ENCODE results near the gene RD3L. TPM values are rescaled to one million over a fixed set of nuclear protein-coding genes. Genes with fewer than 3 reads are reported as not detected.

Gene RD3L
- total RNA-seq, 1 experiment from 2014 or later = not detected

DNA sequence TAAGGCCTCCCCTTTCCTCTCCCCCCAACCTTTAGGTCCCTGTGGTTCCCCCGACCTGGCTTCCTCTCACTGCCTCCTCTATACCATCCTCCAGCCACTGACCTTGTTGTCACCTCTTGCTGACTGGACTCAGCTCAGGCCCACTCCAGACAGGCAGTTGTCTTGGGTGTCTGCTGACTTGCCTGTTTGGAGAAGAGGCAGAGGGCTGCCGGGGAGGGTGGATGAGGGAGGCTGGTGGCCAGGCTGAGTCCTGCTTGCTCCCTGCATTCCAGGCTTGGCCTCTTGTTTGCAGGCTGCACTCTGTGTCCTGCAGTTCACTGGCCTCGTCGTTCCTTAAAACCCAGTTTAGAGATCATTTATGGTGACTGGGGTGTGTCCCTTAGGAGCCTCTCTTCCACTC lies 31.0 kb upstream of the RD3L start:
- Histone ChIP-seq H3K27me3 (ENCODE audit: insufficient read depth, low read length) (no peaks in the 10 kb centered on the region), H3K79me1 (ENCODE audit: insufficient read depth, low read depth, low read length, poor library complexity, severe bottlenecking) (no peaks in the 10 kb centered on the region), H3K18ac (ENCODE audit: insufficient read length, low read depth, low read length) (no peak overlapping the region), H4K8ac (replicated peaks; ENCODE audit: insufficient read length, low read depth, low read length) (no peak overlapping the region), H2BK120ac (ENCODE audit: low read depth, low read length, poor library complexity, severe bottlenecking) (no peak overlapping the region), H3K4ac (ENCODE audit: low read depth, low read length) (no peak overlapping the region), H4K5ac (ENCODE audit: insufficient read length, low read depth, low read length) (no peak overlapping the region), H2BK12ac (ENCODE audit: insufficient read length, low read depth, low read length) (no peak overlapping the region), H2BK20ac (ENCODE audit: low read depth, low read length, poor library complexity, severe bottlenecking) (no peak overlapping the region), H3K4me2 (ENCODE audit: insufficient read depth, insufficient read length, low read length) (no peak overlapping the region), H3K79me2 (ENCODE audit: insufficient read depth, low read length) (no peaks in the 10 kb centered on the region), H4K91ac (ENCODE audit: insufficient read length, low read depth, low read length) (no peak overlapping the region), H3K23ac (ENCODE audit: insufficient read length, low read depth, low read length) (no peak overlapping the region), H2AK5ac (ENCODE audit: insufficient read length, low read length) (no peak overlapping the region), H2AFZ (ENCODE audit: low read length) (no peak overlapping the region), H3T11ph (ENCODE audit: low read length) (no peak overlapping the region), H2BK5ac (ENCODE audit: insufficient read length, low read length) (no peak overlapping the region), H3K9ac (ENCODE audit: extremely low read depth, insufficient read length, low read length) (no peak overlapping the region), H4K20me1 (ENCODE audit: control insufficient read depth, insufficient read depth, insufficient read length) (no peaks in the 10 kb centered on the region), H3K56ac (ENCODE audit: insufficient read length, low read depth, low read length) (no peak overlapping the region), H3K27ac (ENCODE audit: insufficient read length, low read depth, low read length) (no peak overlapping the region), H3K14ac (ENCODE audit: insufficient read depth, low read length) (no peak overlapping the region), H3K23me2 (ENCODE audit: insufficient read length, low read depth, low read length, poor library complexity, severe bottlenecking) (no peaks in the 10 kb centered on the region), H3K4me1 (ENCODE audit: insufficient read depth, low read length) (no peaks in the 10 kb centered on the region), H2BK15ac (ENCODE audit: low read depth, low read length) (no peak overlapping the region), H3K9me3 (ENCODE audit: control insufficient read depth, low read depth, low read length) (no peaks in the 10 kb centered on the region)
- no CpG with 5 or more reads among the region's 4 CpGs for WGBS (ENCODE audit: extremely low coverage, insufficient read length, low lambda C conversion rate)
- TF ChIP-seq, protein P1, sequence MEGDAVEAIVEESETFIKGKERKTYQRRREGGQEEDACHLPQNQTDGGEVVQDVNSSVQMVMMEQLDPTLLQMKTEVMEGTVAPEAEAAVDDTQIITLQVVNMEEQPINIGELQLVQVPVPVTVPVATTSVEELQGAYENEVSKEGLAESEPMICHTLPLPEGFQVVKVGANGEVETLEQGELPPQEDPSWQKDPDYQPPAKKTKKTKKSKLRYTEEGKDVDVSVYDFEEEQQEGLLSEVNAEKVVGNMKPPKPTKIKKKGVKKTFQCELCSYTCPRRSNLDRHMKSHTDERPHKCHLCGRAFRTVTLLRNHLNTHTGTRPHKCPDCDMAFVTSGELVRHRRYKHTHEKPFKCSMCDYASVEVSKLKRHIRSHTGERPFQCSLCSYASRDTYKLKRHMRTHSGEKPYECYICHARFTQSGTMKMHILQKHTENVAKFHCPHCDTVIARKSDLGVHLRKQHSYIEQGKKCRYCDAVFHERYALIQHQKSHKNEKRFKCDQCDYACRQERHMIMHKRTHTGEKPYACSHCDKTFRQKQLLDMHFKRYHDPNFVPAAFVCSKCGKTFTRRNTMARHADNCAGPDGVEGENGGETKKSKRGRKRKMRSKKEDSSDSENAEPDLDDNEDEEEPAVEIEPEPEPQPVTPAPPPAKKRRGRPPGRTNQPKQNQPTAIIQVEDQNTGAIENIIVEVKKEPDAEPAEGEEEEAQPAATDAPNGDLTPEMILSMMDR (conservative IDR thresholded peaks at IDR 0.05) = no peak
- Mint-ChIP-seq H3K4me1 (peaks cover 4 to 5% of the 10 kb centered on the region in 2 experiments; a peak in 2 of 4 replicates), H3K27me3 (ENCODE audit: low read depth) (peaks cover 1% of the 10 kb centered on the region), H3K4me3 (no peak overlapping the region), H3K9me3 (peaks cover 3 to 6% of the 10 kb centered on the region in 2 experiments; a peak in 4 of 5 replicates), H3K27ac (no peak overlapping the region), H3K36me3 (ENCODE audit: insufficient read depth in 1 of 3, low read depth in 3 of 3) (no peaks in the 10 kb centered on the region)
- DNase-seq = no peak

Measured in H9 (cell line).